Caki2 (cell line): Measurements from ENCODE around the gene SPOCK1. TPM values are rescaled to one million over a fixed set of nuclear protein-coding genes. Genes with fewer than 3 reads are reported as not detected.

Experiments
- DNase-seq: peaks from one replicate; pipeline ENCODE4 v3.0.0-alpha.2; 2015; ENCODE audit warnings: low read depth
- in situ Hi-C: cut with HindIII; loops from 2 replicates; pipeline ENCODE4 v1.10.0; 2016; ENCODE audit warnings: low sequenced_read_pairs, low pct_unique_long_range_greater_than_20kb, mixed read lengths
- total RNA-seq: library from RNA; depleted of rRNA; stranded (reverse); fragments of >200 nt; shearing (Covaris generic); gene quantifications from 2 replicates; pipeline ENCODE4 v1.2.3, GENCODE V29; 2014; ENCODE audit warnings: low replicate concordance

SPOCK1 gene
- total RNA-seq, 1 experiment from 2014 or later, result 25.6 TPM

DNA sequence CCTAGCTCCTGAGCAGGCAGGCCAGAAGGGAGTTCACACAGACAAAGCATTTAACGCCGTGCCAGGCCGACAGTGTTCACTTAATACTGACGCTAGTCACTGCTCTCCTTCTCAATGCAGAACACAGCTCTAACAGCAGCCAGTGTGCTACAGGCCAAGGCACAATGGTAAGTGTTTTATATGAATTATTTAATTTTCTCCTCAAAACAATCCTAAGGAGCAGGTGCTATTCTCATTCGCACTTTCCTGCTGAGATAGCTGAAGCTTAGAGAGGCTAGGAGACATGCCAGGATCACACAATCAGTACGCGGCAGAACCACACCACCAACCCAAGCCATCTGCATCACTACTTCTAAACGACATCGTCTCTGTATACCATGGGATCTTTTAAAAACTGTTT, 170.7 kb downstream of the SPOCK1 start:
- no peak for DNase-seq
- in situ Hi-C loops, result no loop called here

DNA sequence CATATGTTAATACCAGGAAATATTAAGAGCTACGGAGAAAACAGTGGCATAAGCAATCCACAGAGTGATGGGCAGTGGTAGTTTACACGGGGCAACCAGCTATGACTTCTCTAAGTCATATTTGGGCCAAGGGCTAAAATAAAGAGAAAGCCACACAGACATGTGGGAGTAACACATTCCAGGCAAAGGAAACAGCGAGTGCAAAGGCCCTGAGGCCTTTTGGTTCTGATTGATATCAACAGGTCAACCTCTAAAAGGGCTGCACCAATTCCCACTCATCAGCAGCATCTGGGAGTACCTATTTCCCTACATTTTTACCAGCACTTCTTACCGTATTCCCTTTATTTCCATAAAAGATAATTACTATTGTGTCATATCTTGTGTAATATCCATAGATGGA, 173.4 kb downstream of the SPOCK1 start:
- no peak for DNase-seq
- in situ Hi-C loops, result no loop called here

DNA sequence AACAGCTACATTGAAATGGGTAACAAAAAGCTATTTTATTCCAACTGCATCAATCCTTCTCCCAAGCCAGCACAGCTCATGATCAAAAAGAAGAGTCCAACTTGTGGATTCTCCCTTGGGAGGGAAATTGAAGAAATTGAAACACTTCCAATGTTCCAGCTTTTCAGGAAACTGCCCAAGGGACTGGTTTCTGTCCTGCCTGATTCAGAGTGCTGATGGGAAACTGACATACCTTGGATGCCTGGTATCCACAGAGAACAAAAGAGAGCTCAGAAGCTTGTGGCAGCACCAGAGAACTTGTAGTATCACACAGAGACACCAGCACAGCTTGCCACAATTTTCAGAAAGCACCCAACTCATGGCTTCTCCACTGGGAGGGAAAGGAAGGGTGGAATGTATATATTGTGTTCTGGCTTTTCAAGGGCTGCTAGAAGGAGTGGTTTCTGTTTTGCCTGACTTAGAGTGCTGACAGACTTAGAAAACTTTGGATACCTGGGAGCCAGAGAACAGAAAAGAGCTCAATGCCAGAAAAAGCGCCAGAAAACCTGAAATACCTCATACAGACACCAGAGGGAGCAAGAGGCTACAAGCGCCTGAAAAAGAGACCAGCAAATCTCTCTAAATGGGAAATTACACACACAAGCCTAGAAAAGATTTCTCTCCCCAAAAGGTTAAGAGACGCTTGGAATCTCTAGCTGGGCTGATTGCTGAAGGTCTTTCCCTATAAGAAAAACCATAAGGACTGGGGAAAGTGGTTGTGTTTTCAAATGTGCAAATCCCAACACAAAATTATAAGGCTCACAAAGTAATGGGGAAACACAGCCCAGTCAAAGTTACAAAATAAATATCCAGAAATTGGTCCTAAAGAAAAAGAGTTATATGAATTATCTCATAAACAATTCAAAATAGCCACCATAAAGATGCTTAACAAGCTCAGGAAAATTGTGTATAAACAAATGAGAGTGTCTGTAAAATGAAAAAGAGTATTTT, 178.8 kb downstream of the SPOCK1 start:
- in situ Hi-C loops, result no loop called here
- DNase-seq, result peak; percentile 59

DNA sequence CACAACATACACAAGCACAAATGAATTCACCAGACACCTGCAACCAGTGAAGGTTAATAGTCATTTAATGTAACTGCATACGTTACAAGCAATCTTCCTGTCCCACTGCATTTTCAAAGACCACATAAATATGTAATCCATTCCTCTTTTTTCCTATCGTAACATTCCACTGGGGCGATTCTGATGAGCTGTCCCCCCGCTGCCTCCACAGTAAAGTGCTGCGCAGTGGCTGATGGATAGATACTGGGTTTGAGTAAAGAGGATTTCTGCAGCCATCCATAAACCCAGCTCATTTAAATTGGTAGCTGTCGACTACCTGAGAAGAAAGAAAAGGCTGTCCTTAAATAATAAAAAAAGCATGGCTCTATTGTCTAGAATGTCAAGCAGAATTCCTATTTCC, 181.1 kb downstream of the SPOCK1 start:
- in situ Hi-C loops, result no loop called here
- DNase-seq, result no peak

DNA sequence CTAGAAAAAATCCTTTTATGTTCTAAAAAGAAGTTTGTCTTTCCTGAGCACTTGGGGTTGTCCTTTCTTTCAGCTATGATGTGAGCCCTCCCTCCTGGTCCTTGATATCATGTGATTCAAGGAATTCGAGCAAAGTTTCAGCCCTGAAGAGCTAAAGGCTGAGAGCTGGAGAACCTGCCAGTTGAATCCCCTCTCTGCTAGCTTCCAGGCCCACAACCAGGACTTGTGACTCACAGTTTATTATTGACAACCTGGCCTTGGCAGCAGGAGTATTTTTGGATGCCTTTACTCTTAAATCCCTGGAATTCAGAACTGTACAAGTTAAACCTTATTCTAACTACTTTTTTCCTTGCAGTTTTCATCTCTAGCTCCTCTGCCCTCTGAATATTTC, 182.8 kb downstream of the SPOCK1 start:
- in situ Hi-C loops, result no loop called here
- DNase-seq, result no peak

DNA sequence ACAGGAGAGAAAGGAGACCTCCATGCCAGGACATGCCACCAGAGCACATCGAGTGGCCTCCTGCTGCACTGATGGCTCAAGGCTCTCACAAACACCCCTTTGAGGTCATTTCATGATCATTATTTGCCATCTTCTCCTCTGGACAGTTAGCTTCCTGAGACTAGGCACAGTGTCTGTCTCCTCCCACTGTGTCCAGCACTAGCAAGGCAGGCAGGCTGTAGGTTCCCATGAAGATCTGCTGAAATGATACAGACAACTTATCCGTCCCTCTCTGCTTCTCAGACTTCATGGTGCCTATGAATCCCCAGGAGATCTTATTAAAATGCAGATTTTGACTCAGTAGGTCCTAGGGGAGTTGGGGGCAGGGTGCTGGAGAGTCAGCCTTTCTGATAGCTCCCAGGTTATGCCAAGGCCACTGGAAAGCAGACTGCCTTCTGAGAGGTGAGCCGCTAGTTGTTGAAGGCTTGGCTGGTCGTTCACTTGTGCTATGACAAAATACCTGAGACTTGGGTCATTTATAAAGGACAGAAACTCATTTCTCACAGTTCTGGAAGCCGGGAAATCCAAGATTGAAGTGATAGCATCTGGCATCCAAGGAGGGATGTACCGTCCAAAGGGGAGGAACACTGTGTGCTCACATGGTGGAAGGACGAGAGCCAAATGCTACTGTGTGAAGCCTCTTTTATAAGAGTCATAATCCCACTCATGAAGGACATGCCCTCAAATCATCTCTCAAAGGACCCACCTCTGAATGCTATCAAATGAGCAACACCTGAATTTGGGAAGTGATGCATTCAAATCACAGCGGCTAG, 183.4 kb downstream of the SPOCK1 start:
- no peak for DNase-seq
- in situ Hi-C loops, result no loop called here

DNA sequence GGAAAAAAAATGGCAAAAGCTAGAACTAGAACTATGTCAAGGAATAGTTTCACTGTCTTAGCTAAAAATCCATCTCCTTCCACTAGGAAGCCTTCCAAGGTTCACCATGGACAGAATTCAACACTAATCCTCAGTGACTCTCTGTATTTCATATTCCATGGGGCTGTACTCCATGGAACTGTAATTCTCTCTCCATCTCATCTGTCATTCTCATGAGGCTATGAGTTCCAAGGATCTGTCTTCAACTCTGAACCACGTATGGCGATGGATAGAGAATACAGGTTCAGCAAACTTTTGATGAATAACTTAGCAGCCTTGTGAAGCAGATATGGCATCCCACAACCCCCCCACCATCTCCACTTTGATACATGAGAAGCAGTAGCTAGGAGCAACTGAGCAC, 184.0 kb downstream of the SPOCK1 start:
- in situ Hi-C loops, result no loop called here
- no peak for DNase-seq

DNA sequence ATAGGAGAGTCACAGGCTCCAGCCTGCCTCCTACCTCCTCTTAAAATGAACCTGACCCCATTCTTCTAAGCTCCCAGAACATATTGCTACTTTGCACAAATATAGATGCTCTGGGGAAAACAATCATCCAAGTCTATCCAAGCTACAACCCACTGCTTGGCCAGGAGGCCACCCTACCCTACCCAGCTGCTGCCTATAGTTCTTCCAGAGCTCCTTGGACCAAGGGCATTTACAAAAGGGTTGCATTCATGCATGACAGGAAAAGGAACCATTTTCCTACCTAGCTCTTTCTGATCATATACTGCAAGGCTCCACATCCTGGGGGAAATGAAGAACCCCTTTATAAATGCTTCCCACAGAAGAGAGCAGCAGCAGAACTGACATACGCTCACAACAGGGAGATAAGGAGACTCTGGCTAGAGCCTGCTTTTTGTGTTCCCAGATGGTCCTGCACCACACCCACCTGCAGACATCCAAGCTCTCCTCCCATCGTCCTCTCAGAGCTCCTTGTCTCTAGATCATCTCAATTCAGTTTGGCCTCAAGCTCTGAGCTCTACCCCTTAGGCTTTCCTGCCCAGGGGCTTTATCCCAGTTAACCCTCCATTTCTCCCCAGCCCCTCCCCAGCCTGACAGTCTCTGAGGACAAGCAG, 185.5 kb downstream of the SPOCK1 start:
- in situ Hi-C loops, result no loop called here
- no peak for DNase-seq

DNA sequence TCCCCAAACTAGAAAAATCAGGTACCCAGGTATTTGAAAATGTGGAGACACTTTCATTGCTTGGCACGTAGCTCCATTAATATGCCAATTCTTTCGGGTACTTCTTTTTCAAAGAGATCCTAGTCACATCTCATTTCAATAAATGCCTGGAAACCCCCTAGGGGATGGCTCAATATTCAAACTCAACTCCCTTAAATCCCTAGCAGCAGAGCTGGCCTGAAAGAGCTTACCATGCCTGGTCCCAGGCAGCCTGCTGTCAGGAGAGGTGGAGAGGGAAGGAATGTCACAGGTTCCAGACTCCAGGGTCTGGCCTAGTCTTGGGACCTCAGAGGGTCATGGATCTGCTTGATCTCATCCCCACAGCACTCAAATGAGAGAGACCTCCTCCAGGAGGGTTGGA, 187.1 kb downstream of the SPOCK1 start:
- no peak for DNase-seq
- in situ Hi-C loops, result no loop called here

DNA sequence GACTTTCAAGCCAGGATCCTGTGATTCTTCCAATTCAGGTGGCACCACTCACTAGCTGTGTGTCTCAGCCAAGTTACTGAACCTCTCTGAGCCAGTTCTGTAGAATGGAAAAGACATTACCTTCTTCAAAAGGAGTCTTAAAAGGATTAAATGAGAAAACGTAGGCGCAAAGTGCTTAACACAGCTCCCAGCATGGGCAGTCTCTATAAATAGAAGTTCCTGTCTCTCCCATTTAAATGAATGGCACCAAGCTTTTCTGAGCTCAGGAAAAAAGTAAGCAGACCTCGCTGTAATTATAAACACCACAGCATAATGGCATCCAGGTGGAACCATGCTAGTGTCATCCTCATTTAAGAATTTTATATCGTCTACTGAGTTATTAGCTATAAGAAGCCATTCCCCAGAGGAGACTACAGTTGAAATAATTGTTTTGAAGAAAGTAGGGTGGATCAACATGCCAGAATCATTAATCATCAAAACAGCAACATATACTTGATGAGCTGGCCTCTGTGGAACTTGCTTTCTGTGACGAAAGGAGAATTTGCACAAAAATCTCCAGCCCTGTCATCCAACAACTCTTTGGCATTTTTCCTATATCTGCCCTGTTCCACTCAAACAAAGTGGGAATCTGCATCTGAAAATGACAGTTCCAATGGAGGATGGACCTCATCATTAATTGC, 188.9 kb downstream of the SPOCK1 start:
- in situ Hi-C loops, result no loop called here
- DNase-seq, result peak; percentile 81

DNA sequence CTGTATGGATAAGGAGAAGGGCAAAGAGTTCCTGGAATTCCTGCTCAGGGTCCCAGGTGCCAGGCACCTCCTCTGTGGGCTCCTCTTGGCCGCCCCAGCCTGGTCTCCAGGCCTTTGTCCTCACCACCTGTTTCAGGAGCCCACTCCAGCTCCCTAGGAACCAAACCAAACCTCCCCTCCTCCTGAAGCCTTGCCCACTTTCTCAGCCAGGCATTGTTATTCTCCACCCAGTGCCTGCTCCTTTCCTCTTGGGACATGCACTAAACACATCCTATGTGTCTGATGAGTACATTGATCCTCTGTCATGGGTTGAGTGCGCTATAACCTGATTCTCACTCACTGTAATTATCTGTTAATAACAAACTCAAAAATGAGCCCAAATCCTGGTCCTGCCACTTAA, 189.8 kb downstream of the SPOCK1 start:
- no peak for DNase-seq
- in situ Hi-C loops, result no loop called here

DNA sequence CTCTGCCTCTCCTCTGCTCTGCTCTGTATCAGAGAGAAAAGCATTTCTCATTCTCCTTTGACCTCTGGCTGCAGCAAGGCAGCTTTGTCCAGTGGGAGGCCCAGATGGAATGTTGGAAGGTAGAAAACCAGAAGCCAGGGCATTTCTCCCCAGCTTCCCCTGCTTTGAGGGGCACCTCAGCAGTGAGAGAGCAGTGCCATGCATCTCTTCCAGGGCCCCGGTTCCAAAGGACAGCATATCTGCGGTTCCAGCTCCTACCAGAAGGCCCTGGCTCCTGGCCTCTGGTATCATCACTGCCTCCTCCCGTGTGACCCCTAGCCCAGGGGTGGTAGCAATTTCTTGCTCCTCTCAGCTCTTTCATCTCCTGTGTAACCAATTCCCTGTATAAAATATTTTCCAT, 190.8 kb downstream of the SPOCK1 start:
- in situ Hi-C loops, result no loop called here
- no peak for DNase-seq

DNA sequence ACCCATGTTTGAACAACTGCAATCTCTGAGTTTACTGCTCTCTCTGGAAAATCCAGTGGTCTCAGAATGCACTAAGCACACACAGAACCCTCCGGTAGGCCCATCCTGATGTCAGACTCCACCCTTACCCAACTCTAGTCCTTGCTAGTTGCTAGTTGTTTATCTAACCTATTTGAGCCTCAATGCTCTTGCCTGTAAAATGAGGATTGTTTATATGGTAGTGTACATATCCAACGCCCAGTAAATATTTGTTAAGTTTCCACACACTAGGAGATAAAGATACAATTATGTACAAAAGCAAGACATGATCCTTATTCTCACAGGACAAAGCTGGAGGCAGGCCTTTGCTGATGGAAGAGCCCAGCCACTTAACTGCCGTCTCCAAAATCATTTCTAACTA, 192.2 kb downstream of the SPOCK1 start:
- no peak for DNase-seq
- in situ Hi-C loops, result no loop called here

DNA sequence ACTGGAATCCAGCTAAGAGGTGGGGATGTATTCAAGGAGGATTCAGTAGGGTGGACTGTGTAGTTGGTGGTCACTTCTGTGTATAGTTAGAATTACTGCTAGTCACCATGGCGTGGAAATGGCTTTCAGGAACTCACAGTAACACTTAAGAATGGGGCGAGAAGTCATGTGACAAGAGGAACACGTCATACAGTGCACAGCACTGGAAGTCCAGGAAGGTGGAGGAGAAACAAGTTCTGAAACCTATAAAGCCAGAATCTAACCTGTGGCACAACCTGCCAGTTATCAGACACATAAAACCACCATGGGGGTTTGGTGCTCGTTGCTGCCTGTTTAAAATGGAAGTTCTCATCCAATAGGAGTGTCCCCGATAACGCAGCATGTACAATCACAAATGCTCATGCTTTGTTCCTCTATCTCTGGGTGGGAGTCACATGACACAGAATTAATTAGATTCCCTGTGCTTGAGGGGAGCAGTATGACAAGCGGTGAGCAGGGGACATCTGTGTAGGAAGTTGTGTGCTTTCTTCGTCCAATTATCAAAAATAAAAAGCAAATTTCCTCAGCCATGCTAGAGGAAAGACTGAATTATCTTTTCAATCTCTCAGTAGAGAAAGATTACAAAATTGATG, 193.0 kb downstream of the SPOCK1 start:
- in situ Hi-C loops, result no loop called here
- no peak for DNase-seq

DNA sequence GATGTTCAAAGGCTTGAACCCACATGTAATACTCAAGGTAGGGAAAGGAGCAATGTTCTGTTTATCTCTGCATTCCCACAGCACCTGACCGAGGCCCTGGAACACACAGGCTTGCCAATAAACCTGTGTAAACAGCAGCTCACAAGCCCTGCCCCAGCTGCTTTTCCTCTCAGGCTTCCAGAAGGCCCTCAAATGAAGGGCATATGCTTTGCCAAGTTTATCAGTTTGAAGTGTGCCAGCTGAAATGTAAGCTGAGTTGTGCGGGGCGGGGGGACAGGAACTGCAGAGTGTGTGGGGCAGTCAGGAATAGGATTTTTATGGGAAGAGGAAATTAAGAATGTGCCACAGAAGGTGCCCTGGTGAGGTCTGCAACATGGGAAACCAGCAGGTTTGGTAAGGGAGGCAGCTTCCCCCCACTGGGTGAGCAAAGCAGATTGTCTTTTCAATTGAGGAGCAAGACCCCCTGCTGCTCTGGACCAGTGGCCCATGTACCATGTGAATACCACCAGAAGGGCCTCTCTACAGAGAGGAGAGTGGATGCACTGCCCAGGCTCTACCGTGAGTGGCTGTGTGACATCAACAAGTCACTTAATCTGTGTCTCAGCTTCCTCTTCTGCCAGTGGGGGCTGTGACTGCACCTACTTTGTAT, 194.8 kb downstream of the SPOCK1 start:
- in situ Hi-C loops, result no loop called here
- DNase-seq, result no peak

DNA sequence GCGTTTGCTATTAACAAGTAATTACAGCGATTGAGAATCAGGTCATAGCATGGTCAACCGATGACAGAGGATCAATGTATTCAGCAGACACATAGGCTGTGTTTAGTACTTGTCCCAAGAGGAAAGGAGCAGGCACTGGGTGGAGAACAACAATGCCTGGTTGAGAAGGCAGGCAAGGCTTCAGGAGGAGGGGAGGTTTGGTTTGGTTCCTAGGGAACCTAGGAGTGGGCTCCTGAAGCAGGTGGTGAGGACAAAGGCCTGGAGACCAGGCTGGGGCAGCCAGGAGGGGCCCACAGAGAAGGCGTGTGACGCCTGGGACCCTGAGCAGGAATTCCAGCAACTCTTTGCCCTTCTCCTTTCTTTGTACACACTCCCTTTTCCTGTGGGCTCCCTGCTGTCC, 195.6 kb downstream of the SPOCK1 start:
- in situ Hi-C loops, result no loop called here
- no peak for DNase-seq

DNA sequence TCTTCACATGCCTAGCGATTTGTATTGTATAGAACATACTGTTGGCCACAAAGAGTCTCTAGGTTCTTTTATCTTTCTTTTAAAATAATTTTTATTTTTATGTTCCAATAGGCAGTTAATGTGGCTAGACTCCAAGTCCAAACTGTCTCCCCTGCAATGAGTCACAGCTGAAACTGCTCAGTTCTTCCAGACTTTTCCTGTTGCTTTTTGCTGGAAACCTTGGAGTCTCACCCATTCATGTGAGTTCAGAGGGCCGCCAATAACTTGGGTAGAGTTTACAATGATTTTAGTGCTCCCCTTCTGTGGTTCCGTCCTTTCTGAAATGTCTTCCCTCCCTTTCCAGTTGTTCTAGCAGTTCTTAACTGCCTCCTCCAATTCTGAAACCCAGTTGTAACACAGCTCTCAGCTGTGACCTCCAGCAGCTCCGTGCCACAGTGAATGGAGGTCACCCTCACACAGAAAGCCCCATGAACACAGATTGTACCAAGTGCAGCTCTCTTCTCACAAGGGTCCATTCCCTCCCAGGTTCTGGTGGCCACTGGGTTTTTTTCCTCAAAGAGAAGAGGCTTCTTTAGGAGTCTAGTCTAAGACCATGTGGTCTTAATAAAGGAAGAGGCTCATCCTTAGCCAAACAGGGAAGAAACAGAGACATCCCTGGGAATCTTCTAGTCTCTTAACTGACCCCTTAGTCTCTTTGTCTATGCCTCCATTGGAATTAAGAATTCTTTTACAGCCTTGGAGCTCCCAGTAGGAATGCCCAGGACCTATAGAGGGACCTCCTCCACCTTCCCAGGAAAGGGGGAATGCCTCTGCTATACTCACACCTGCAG, 198.5 kb downstream of the SPOCK1 start:
- DNase-seq, result no peak
- in situ Hi-C loops, result no loop called here
